Natural killer cell (primary cell): ENCODE data around the gene SSBP2. TPM values are rescaled to one million over a fixed set of nuclear protein-coding genes. Genes with fewer than 3 reads are reported as not detected.

ENCODE experiments used
- ATAC-seq, 3 donors: fragments of 150-1000 bp in 2 of 3; fragments of 200-7000 bp in 1 of 3; cut with Tn5 transposase; 1 replicate in 1 of 3; 2 replicates in 2 of 3; pipeline ENCODE4 v1.10.0; 2021; ENCODE audit warnings: mild to moderate bottlenecking in 2 of 3, moderate library complexity in 2 of 3
- DNase-seq, 2 donors: peaks; one replicate each; pipeline versions ENCODE4 v3.0.0 to v3.0.0-alpha.2; 2013 to 2021; ENCODE audit warnings: mixed read lengths in 1 of 2
- H3K27ac ChIP-seq: one replicate; pipeline ENCODE4 v1.5.1; 2013; ENCODE audit warnings: mild to moderate bottlenecking, low read length
- H3K27me3 ChIP-seq: one replicate; pipeline ENCODE4 v1.6.1; 2013; ENCODE audit warnings: low read length; ENCODE audit not compliant: control insufficient read depth, insufficient read depth
- H3K36me3 ChIP-seq: one replicate; pipeline ENCODE4 v1.6.1; 2013; ENCODE audit warnings: low read length; ENCODE audit not compliant: control insufficient read depth, insufficient read depth
- H3K4me1 ChIP-seq: one replicate; pipeline ENCODE4 v1.6.1; 2013; ENCODE audit warnings: low read length; ENCODE audit not compliant: control insufficient read depth, insufficient read depth
- H3K4me3 ChIP-seq: one replicate; pipeline ENCODE4 v1.5.1; 2013; ENCODE audit warnings: low read length
- H3K9me3 ChIP-seq: one replicate; pipeline ENCODE4 v1.6.1; 2013; ENCODE audit warnings: low read length; ENCODE audit not compliant: control insufficient read depth, insufficient read depth
- H3K27ac Mint-ChIP-seq, 2 donors: one replicate each; pipeline ENCODE4 v1.8.0; 2022; ENCODE audit warnings: mild to moderate bottlenecking in 2 of 2, mixed read lengths in 2 of 2, moderate library complexity in 1 of 2
- H3K27me3 Mint-ChIP-seq, 2 donors: one replicate each; pipeline ENCODE4 v1.8.0; 2022; ENCODE audit warnings: low read depth in 2 of 2, mixed read lengths in 2 of 2
- H3K36me3 Mint-ChIP-seq: one replicate; pipeline ENCODE4 v1.8.0; 2022; ENCODE audit warnings: mixed read lengths
- H3K4me1 Mint-ChIP-seq, 2 donors: one replicate each; pipeline ENCODE4 v1.8.0; 2022; ENCODE audit warnings: mixed read lengths in 2 of 2
- H3K4me3 Mint-ChIP-seq: one replicate; pipeline ENCODE4 v1.8.0; 2022; ENCODE audit warnings: mild to moderate bottlenecking, moderate library complexity, mixed read lengths
- H3K9me3 Mint-ChIP-seq, 2 donors: one replicate each; pipeline ENCODE4 v1.8.0; 2022; ENCODE audit warnings: mixed read lengths in 2 of 2
- CTCF ChIP-seq: fragments of 200-600 bp; IDR thresholded peaks from one replicate; pipeline ENCODE4 v1.8.0; 2022; ENCODE audit warnings: antibody characterized with exemption
- WGBS: methylation state at CpG from one replicate; pipeline ENCODE4 v1.1.7; 2013; ENCODE audit warnings: missing lambda C conversion rate; ENCODE audit not compliant: insufficient coverage; 5-methylcytosine and 5-hydroxymethylcytosine counted together
- intact Hi-C: fragments of 100-400 bp; cut with micrococcal nuclease; formaldehyde crosslinking; loops from one replicate; pipeline ENCODE4 v1.14.2; 2022
- total RNA-seq, 4 donors: library from RNA; stranded (reverse); fragments of 120-200 nt in 1 of 4; gene quantifications; one replicate each; pipeline versions ENCODE4 v1.2.3 to v1.2.4, GENCODE V29; 2013 to 2022

Gene SSBP2
- total RNA-seq, 3 donors from 2014 or later (not counting 1 experiment from before 2014, with no cell fraction given) = 13.1 to 17.3 (median 14.8) TPM

GRCh38 chr5:81469676-81470075 is 281.2 kb downstream of the SSBP2 start:
- Mint-ChIP-seq H3K27me3 (no peaks in the 10 kb centered on the region), H3K36me3 (peaks cover 8% of the 10 kb centered on the region), H3K9me3 (peaks cover 0 to 2% of the 10 kb centered on the region in 2 donors), H3K4me1 (no peaks in the 10 kb centered on the region), H3K27ac (no peak overlapping the region), H3K4me3 (no peak overlapping the region)
- Histone ChIP-seq H3K4me3 (no peak overlapping the region), H3K27me3 (no peaks in the 10 kb centered on the region), H3K36me3 (peaks cover 12% of the 10 kb centered on the region), H3K4me1 (no peaks in the 10 kb centered on the region), H3K27ac (no peak overlapping the region), H3K9me3 (no peaks in the 10 kb centered on the region)
- intact Hi-C loops = no loop called here
- ATAC-seq (no peak), DNase-seq (no peak)
- no peak for TF ChIP-seq CTCF

DNA sequence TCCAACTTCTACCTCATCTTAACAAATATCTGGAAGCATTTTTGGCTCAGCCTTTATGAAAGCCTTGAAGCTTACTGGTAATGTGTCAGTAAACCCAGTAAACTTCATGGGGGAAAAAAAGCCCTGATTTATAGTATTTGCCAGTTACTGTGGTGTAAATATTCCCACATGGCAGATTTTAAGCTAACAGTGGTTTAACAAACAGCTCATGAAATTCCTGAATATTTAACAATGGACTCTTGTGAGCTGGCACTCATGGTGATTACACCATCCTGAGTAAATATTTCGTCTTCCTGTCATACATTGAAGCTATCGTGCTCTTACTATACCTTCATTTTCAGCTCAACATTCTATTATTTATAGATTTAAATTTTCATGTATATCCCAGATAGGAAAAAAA is 300.0 kb downstream of the SSBP2 start:
- Mint-ChIP-seq H3K27ac (no peak overlapping the region), H3K9me3 (no peaks in the 10 kb centered on the region), H3K36me3 (no peaks in the 10 kb centered on the region), H3K27me3 (no peaks in the 10 kb centered on the region), H3K4me1 (no peaks in the 10 kb centered on the region), H3K4me3 (no peak overlapping the region)
- intact Hi-C loops = no loop called here
- no peak for DNase-seq
- no CpG with 5 or more reads among the region's 2 CpGs for WGBS
- no peak for ATAC-seq
- no peaks in the 10 kb centered on the region for H3K27me3 ChIP-seq
- no peaks in the 10 kb centered on the region for H3K36me3 ChIP-seq
- no peaks in the 10 kb centered on the region for H3K9me3 ChIP-seq
- TF ChIP-seq CTCF = no peak
- no peaks in the 10 kb centered on the region for H3K4me1 ChIP-seq
- H3K4me3 ChIP-seq = no peak overlapping the region
- H3K27ac ChIP-seq = no peak overlapping the region

DNA sequence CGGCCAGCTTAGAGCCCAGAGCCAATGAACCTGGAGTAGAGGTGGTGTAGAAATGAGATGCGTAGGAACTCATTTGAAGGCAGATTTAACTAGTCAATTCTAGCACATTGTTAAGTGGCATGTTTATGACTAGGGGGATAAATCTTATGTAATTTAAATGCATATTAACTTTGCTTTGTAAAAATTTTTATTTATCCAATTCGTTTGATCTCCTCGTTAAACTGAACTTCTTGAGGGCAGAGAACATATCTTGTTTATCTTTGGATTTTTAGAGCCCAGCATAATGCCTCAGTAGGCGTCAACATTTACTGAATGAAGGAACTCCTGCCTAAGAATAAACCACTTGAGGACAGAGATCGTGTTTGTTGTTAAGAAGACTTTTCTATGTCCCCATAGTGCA is 315.9 kb downstream of the SSBP2 start:
- H3K4me1 Mint-ChIP-seq = no peaks in the 10 kb centered on the region
- H3K27me3 ChIP-seq = no peaks in the 10 kb centered on the region
- H3K9me3 Mint-ChIP-seq = no peaks in the 10 kb centered on the region
- no peak overlapping the region for H3K27ac Mint-ChIP-seq
- no peaks in the 10 kb centered on the region for H3K9me3 ChIP-seq
- no peak for TF ChIP-seq CTCF
- H3K27me3 Mint-ChIP-seq = no peaks in the 10 kb centered on the region
- no peaks in the 10 kb centered on the region for H3K36me3 Mint-ChIP-seq
- no peaks in the 10 kb centered on the region for H3K36me3 ChIP-seq
- H3K27ac ChIP-seq = no peak overlapping the region
- no peak for DNase-seq
- 95% methylated on average over 6 of the region's 6 CpGs for WGBS
- no peak for ATAC-seq
- no peak overlapping the region for H3K4me3 ChIP-seq
- intact Hi-C loops = no loop called here
- no peak overlapping the region for H3K4me3 Mint-ChIP-seq
- no peaks in the 10 kb centered on the region for H3K4me1 ChIP-seq

- H3K4me1 Mint-ChIP-seq = peaks cover 4 to 6% of the 10 kb centered on the region in 2 donors
- no peaks in the 10 kb centered on the region for H3K36me3 Mint-ChIP-seq
- DNase-seq = no peak
- ATAC-seq = no peak
- Histone ChIP-seq H3K36me3 (no peaks in the 10 kb centered on the region), H3K27ac (no peak overlapping the region), H3K4me3 (no peak overlapping the region), H3K9me3 (no peaks in the 10 kb centered on the region), H3K4me1 (no peaks in the 10 kb centered on the region), H3K27me3 (no peaks in the 10 kb centered on the region)
- no peaks in the 10 kb centered on the region for H3K27me3 Mint-ChIP-seq
- no peak for TF ChIP-seq CTCF
- no peak overlapping the region for H3K4me3 Mint-ChIP-seq
- no peak overlapping the region for H3K27ac Mint-ChIP-seq
- intact Hi-C loops = no loop called here
- H3K9me3 Mint-ChIP-seq = no peaks in the 10 kb centered on the region
Measured at GRCh38 chr5:81429985-81430384, 320.9 kb downstream of the SSBP2 start.
